ENCODE measurements around the gene OSCAR. TPM values are rescaled to one million over a fixed set of nuclear protein-coding genes. Genes with fewer than 3 reads are reported as not detected.

Gene OSCAR, protein sequence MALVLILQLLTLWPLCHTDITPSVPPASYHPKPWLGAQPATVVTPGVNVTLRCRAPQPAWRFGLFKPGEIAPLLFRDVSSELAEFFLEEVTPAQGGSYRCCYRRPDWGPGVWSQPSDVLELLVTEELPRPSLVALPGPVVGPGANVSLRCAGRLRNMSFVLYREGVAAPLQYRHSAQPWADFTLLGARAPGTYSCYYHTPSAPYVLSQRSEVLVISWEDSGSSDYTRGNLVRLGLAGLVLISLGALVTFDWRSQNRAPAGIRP
- 0.18 to 0.42 TPM (median 0.33 TPM) in 5 replicates for total RNA-seq (2022; extraction: Qiagen RNA extraction)

DNA sequence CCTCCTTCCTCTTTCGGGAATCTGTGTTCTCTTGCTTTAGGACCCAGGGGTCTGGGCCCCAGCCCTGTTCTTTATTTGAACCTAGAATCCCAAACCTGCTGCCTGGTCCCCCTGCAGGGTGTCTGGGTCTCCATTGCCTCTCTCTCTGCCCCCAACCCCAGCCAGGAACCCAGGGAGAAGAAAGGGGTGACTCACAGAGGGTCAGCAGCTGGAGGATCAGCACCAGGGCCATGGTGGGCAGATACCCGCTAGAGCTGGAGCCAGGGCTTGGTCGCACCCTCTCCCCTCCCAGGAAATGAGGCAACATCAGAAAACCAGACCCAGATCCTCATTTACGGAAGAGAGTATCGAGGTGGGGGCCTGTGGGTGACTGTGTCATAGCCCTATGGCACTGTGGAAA lies at the start of gene OSCAR:
TSS of gene OSCAR (minus strand) at position 243 of the 400 bp plus-strand sequence. CDS start at position 232, 11 bp downstream.

DNA sequence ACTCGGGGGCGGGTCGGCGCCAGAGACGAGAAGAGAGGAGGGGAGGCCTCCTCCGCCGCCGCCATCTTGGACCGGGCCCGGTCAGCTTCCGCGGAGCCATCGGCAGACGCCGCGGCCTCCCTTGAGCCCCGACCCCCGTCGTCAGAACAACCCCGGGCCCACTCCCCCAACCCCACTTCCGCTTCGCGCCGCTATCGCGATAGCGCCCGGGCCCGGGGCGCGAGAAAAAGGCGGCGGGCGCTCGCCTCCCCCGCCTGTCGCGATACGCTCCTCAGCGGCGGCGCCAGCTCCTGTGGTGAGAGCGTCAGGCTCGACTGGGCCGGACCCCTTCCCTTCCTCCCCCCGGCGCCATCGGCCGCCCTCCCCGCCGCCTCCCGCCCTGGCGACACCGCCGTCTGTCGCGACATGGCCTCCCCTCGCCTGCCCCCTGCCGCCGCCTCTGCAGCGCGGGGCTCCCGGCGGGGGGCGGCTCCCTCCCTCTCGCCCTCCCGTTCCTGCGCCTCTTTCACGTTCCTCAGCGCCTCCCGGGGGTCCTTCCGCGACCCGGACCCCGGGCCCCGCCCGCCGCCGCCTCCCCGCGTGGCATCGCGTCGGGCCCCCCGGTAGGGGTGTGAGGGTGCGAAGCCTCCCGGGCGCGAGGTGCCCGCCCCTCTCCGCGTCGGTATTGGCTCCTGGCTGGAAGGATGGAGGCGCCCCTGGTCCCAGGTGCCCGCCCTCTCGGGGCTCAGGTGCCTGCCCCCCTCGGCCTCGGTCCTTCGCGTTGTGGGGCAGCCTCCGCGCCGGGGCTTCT lies 37.3 kb upstream of the OSCAR start, which contains the start of gene CNOT3:
TSS of gene CNOT3 (plus strand) at position 64 of the 790 bp plus-strand sequence. CDS start 5,217 bp downstream, outside the sequence.

DNA sequence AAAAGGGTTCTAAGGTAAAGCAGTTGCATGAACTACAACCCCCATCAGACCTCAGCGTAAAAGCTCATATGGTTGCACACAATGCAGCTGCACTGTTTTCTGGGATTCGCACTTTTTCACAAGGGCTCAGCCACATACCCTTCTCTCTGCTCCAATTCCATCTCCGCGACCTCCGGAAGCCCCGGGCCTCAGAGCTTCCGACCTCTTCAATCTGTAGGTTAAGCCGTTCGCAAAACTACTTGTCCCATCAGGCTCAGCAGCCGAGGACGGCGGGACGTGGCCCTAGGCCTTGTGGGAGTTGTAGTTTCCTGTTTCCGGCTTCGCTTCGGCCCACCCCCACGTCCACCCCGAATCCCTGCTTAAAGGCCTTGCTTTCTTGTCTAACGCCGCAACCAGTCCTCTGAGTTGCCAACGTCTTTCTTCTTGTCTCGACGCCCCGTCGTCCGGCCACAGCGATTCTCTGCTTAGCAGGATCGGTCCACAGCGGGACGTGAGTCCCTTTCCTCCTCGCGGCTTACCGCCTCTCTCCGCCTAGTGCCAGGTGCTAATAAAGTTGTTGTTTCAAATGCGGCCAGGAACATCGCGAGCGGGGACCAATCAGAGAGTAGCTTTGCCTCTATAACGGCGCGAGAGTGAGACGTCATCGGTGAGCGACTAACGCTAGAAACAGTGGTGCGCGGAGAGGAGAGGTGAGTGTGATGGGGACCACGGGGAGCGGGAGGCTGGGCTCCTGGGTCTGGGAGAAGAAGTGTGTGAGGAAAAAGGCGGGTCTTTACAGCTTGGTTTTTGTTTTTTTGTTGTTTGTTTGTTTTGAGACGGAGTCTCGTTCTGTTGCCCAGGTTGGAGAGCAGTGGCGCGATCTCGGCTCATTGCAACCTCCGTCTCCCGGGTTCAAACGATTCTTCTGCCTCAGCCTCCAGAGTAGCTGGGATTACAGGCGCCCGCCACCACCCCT lies 14.8 kb upstream of the OSCAR start, which contains the start of the genes PRPF31 and TFPT:
TSS of gene PRPF31 (plus strand) at position 646 of the 955 bp plus-strand sequence. CDS start 2,525 bp downstream, outside the sequence.
TSS of gene TFPT (minus strand) at position 549 of the 955 bp plus-strand sequence. CDS start at position 161, 388 bp downstream.

DNA sequence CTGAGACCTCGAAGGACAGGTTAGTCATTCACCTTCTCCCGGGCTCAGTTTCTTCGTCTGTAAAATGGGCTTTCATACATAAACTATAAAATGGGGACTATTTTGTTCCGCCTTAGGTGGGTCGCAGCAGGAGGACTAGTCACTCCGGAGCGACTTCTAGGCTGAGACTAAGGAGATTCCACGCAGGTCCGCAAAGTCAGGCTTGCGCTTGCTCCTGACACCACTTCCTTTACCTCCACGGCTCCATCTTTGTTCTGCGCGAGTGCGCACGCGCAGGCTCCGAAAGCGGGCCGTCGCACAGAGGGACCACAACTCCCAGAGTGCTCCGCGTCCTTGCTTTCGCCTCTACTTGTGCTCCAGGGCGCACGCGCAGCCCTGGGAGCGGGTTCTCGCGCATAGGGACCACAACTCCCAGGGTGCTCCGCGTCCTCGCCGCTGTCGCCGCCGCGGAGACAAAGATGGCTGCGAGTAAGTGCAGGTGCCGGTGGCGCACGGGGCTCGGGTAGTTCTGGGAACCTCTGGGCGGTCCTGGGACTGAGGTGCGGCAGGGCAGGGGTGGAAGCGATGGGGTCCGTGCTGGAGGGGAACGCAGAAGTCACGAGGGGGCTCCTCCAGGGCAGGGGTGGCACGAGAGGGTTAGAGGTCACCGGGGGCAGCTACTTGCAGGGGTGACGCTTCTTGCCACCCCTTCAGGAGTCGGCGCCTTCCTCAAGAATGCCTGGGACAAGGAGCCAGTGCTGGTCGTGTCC lies 2.0 kb upstream of the OSCAR start, which contains the start of gene NDUFA3:
TSS of gene NDUFA3 (plus strand) at position 435 of the 749 bp plus-strand sequence. CDS start at position 459, 24 bp downstream.

DNA sequence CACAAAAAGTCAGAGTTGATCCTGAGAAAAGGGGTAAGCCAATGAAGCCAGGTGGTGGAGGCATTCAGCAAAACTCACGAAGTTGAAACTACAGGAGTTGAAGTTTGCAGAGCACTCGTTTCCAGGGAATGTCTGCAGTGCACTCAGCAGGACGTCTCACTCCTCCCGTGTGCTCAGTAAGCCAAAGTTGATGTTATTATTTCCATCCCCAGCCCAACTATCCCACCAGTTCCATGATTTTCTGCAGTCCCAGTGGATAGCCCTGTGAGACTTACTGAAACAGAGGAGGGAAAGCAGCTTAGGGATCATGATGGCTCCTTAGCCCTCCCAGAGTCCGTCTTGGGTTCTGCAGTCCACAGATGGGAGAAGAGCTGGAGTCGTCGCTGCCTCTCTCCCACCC lies 19.6 kb downstream of the OSCAR start, which contains the start of gene TARM1:
TSS of gene TARM1 (minus strand) at position 334 of the 400 bp plus-strand sequence. CDS start at position 309, 25 bp downstream.

DNA sequence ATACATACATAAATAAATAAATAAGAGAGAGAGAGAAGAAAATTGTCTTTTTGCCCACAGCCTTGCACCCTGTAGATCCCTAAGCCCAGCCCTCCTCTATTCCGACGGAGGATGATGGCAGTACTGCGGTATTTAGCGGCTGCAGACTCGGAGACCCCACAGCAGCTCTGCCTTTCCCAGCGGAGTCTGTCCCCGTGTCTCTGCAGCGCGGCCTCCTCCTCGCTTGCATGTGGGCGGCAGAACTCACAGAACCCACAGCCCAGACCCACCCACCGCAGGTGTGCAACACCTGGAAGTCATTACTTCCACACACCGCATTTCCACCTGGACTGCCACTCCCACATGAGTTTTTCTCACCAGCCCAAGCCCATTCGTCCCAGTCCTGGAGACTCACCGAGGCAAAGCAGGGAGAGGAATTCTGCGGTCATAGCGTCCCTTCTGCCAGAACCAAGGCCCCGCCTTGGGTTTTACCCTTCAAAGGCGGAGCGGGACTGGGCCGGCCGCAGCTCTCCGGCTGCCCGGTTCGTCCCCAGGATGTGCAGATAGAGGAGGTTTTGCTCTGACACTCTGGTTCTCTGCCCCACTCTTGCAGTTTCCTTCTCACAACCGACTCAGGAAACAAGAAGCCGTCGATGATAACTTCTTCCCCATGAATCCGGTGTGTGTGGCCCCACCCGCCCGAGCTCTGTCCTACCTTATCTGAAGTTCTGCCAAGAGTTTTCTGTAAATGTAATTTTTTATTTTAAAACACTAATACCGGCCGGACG lies 37.1 kb downstream of the OSCAR start, which contains the start of gene VSTM1:
TSS of gene VSTM1 (minus strand) at position 548 of the 767 bp plus-strand sequence. CDS start at position 428, 120 bp downstream.

Other genes with a start within 250 kb of the OSCAR start
- 231 to 314 TPM (median 278 TPM) in 5 replicates for gene MYADM, start 232.9 kb downstream of the OSCAR start, total RNA-seq (2022; extraction: Qiagen RNA extraction)
- gene PRKCG, start 218.6 kb downstream of the OSCAR start, total RNA-seq (2022; extraction: Qiagen RNA extraction), result 4.0 to 6.3 TPM (median 5.3 TPM) in 5 replicates
- gene CACNG7, start 191.5 kb downstream of the OSCAR start, total RNA-seq (2022; extraction: Qiagen RNA extraction), result 5.7 to 8.7 TPM (median 8.1 TPM) in 5 replicates
- gene CACNG8, start 137.9 kb downstream of the OSCAR start, total RNA-seq (2022; extraction: Qiagen RNA extraction), result 0.47 to 0.82 TPM (median 0.75 TPM) in 5 replicates
- 10.3 to 12.7 TPM (median 11.0 TPM) in 5 replicates for gene CACNG6, start 109.2 kb downstream of the OSCAR start, total RNA-seq (2022; extraction: Qiagen RNA extraction)
- gene VSTM1, start 36.9 kb downstream of the OSCAR start, total RNA-seq (2022; extraction: Qiagen RNA extraction), result 0.43 to 0.83 TPM (median 0.50 TPM) in 5 replicates
- not detected in 5 replicates for gene TARM1, start 19.4 kb downstream of the OSCAR start, total RNA-seq (2022; extraction: Qiagen RNA extraction)
- 164 to 263 TPM (median 226 TPM) in 5 replicates for gene NDUFA3, start 2.1 kb upstream of the OSCAR start, total RNA-seq (2022; extraction: Qiagen RNA extraction)
- gene TFPT, start 14.9 kb upstream of the OSCAR start, total RNA-seq (2022; extraction: Qiagen RNA extraction), result 18.7 to 23.8 TPM (median 19.6 TPM) in 5 replicates
- 104 to 124 TPM (median 113 TPM) in 5 replicates for gene PRPF31, start 15.0 kb upstream of the OSCAR start, total RNA-seq (2022; extraction: Qiagen RNA extraction)
- 48.7 to 67.2 TPM (median 58.6 TPM) in 5 replicates for gene CNOT3, start 37.0 kb upstream of the OSCAR start, total RNA-seq (2022; extraction: Qiagen RNA extraction)
- 7.8 to 9.4 TPM (median 8.1 TPM) in 5 replicates for gene LENG1, start 58.9 kb upstream of the OSCAR start, total RNA-seq (2022; extraction: Qiagen RNA extraction)
- gene TMC4, start 72.4 kb upstream of the OSCAR start, total RNA-seq (2022; extraction: Qiagen RNA extraction), result 0.69 to 1.3 TPM (median 1.1 TPM) in 5 replicates
- 114 to 154 TPM (median 150 TPM) in 5 replicates for gene MBOAT7, start 88.8 kb upstream of the OSCAR start, total RNA-seq (2022; extraction: Qiagen RNA extraction)
- 81.8 to 130 TPM (median 123 TPM) in 5 replicates for gene TSEN34, start 90.5 kb upstream of the OSCAR start, total RNA-seq (2022; extraction: Qiagen RNA extraction)
- gene RPS9, start 100.1 kb upstream of the OSCAR start, total RNA-seq (2022; extraction: Qiagen RNA extraction), result 2,105 to 2,627 TPM (median 2,279 TPM) in 5 replicates
- 0.11 to 0.50 TPM (median 0.23 TPM) in 5 replicates for gene LILRB3, start 122.2 kb upstream of the OSCAR start, total RNA-seq (2022; extraction: Qiagen RNA extraction)
- 0.06 to 0.08 TPM (median 0.06 TPM) in 5 replicates for gene LILRA6, start 142.0 kb upstream of the OSCAR start, total RNA-seq (2022; extraction: Qiagen RNA extraction)
- gene LILRB5, start 156.5 kb upstream of the OSCAR start, total RNA-seq (2022; extraction: Qiagen RNA extraction), result 0.03 to 0.06 TPM (median 0.05 TPM) in 4 of 5 replicates, not detected in the other
- gene LILRB2, start 180.3 kb upstream of the OSCAR start, total RNA-seq (2022; extraction: Qiagen RNA extraction), result 0.08 to 0.17 TPM (median 0.09 TPM) in 4 of 5 replicates, not detected in the other
- 0.09 TPM in 1 of 5 replicates, not detected in the others for gene LILRA5, start 212.4 kb upstream of the OSCAR start, total RNA-seq (2022; extraction: Qiagen RNA extraction)
- gene LILRA4, start 238.4 kb upstream of the OSCAR start, total RNA-seq (2022; extraction: Qiagen RNA extraction), result 0.02 to 0.06 TPM in 2 of 5 replicates, not detected in the others

Measured in A549 treated with AZD2906 at 1 μM for 4 hours (cell line).